Measurements from ENCODE around the gene PCNP. TPM values are rescaled to one million over a fixed set of nuclear protein-coding genes. Genes with fewer than 3 reads are reported as not detected.
"Not testable (repeated sequence)": the region's sequence is repeated elsewhere in the genome, so short reads cannot be mapped to it uniquely, and the experiment has no call there.

The PCNP gene
- total RNA-seq, 1 donor from 2014 or later = 117 TPM

DNA sequence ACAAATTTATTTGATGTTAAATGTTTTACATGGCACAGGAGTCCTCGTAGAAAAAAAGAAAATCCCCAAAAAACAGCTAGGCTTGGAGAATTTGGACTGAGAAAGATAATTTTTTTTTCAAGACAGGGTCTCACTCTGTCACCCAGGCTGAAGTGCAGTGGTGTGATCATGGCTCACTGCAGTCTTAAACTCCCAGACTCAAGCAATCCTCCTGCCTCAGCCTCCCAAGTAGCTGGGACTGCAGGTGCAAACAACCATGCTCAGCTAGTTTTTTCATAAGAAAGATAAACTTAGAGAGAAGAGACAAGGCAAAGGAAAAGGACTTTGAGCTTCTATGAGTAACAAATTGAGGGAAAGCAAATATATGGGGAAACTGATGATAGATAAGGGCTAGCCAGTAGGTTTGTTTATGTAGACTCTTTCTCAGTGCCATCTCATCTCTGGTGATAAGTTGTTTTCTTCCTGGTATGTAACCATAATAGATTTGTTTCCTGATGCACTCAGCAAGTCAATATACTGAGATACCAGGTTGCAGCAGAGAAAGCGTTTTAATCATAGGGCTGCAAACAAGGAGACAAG lies 25.4 kb upstream of the PCNP start:
- no peaks in the 10 kb centered on the region for H3K4me1 Mint-ChIP-seq (ENCODE audit: unreplicated experiment)
- H3K36me3 Mint-ChIP-seq (ENCODE audit: low read depth, unreplicated experiment) = peaks cover 12% of the 10 kb centered on the region
- H3K4me3 Mint-ChIP-seq (ENCODE audit: unreplicated experiment) = no peak overlapping the region

DNA sequence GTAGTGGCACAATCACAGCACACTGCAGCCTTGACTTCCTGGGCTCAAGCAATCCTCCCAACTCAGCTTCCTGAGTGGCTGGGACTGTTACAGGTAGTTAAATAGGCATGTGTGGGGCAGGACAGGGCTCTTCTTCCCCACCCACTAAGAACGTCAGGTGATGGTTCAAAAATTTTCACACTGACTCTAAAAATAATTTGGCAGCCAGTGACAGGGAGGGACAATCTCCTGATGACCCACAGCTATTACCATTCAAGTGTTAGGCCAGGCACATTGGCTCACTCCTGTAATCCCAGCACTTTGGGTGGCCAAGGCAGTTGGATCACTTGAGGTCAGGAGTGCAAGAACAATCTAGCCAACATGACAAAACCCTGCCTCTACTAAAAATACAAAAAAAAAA lies 24.5 kb upstream of the PCNP start:
- peaks cover 12% of the 10 kb centered on the region for H3K36me3 Mint-ChIP-seq (ENCODE audit: low read depth, unreplicated experiment)
- no peak overlapping the region for H3K27ac Mint-ChIP-seq (ENCODE audit: unreplicated experiment)
- H3K27me3 Mint-ChIP-seq (ENCODE audit: unreplicated experiment) = peaks cover 1% of the 10 kb centered on the region
- DNase-seq (ENCODE audit: low spot score) = no peak
- H3K9me3 Mint-ChIP-seq (ENCODE audit: unreplicated experiment) = peaks cover 9% of the 10 kb centered on the region
- TF ChIP-seq, protein P1, sequence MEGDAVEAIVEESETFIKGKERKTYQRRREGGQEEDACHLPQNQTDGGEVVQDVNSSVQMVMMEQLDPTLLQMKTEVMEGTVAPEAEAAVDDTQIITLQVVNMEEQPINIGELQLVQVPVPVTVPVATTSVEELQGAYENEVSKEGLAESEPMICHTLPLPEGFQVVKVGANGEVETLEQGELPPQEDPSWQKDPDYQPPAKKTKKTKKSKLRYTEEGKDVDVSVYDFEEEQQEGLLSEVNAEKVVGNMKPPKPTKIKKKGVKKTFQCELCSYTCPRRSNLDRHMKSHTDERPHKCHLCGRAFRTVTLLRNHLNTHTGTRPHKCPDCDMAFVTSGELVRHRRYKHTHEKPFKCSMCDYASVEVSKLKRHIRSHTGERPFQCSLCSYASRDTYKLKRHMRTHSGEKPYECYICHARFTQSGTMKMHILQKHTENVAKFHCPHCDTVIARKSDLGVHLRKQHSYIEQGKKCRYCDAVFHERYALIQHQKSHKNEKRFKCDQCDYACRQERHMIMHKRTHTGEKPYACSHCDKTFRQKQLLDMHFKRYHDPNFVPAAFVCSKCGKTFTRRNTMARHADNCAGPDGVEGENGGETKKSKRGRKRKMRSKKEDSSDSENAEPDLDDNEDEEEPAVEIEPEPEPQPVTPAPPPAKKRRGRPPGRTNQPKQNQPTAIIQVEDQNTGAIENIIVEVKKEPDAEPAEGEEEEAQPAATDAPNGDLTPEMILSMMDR (IDR thresholded peaks at IDR 0.05; ENCODE audit: unreplicated experiment) = no peak
- H3K4me3 Mint-ChIP-seq (ENCODE audit: unreplicated experiment) = no peak overlapping the region
- no peaks in the 10 kb centered on the region for H3K4me1 Mint-ChIP-seq (ENCODE audit: unreplicated experiment)

More for the DNA sequence above, 25.4 kb upstream of the PCNP start:
- Mint-ChIP-seq H3K9me3 (ENCODE audit: unreplicated experiment) (peaks cover 9% of the 10 kb centered on the region), H3K27ac (ENCODE audit: unreplicated experiment) (no peak overlapping the region), H3K27me3 (ENCODE audit: unreplicated experiment) (peaks cover 1% of the 10 kb centered on the region)
- no peak for DNase-seq (ENCODE audit: low spot score)
- TF ChIP-seq, protein P1 (IDR thresholded peaks at IDR 0.05; ENCODE audit: unreplicated experiment) = no peak

DNA sequence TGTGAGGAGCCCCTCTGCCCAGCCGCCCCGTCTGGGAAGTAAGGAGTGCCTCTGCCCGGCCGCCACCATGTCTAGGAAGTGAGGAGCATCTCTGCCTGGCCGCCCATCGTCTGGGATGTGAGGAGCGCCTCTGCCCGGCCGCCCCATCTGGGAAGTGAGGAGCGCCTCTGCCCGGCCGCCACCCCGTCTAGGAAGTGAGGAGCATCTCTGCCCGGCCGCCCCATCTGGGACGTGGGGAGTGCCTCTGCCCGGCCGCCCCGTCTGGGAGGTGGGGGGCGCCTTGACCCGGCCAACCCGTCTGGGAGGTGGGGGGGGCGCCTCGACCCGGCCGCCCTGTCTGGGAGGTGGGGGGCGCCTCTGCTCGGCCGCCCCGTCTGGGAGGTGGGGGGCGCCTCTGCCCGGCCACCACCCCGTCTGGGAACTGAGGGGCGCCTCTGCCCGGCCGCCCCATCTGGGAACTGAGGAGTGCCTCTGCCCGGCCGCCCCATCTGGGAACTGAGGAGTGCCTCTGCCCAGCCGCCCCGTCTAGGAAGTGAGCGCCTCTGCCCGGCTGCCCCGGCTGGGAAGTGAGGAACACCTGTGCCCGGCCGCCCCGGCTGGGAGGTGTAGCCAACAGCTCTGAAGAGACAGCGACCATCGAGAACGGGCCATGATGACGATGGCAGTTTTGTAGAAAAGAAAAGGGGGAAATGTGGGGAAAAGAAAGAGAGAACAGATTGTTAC lies 22.5 kb upstream of the PCNP start:
- H3K27ac Mint-ChIP-seq (ENCODE audit: unreplicated experiment); H3K9me3 Mint-ChIP-seq (ENCODE audit: unreplicated experiment); DNase-seq (ENCODE audit: low spot score); H3K27me3 Mint-ChIP-seq (ENCODE audit: unreplicated experiment); H3K4me1 Mint-ChIP-seq (ENCODE audit: unreplicated experiment); H3K4me3 Mint-ChIP-seq (ENCODE audit: unreplicated experiment): not testable (repeated sequence)
- H3K36me3 Mint-ChIP-seq (ENCODE audit: low read depth, unreplicated experiment) = peaks cover 12% of the 10 kb centered on the region

DNA sequence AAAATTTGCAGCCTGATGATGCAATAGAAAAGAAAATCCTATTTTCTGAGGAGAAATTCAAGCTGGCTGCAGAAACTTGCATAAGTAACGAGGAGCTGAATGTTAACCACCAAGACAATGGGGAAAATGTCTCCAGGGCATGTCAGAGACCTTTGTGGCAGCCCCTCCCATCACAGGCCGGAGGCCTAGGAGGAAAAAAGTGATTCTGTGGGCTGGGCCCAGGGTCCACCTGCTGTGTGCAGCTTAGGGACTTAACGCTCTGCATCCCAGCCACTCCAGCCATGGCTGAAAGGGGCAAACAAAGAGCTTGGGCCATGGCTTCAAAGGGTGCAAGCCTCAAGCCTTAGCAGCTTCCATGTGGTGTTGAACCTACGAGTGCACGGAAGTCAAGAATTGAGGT lies 20.6 kb upstream of the PCNP start:
- not testable (repeated sequence) for H3K9me3 Mint-ChIP-seq (ENCODE audit: unreplicated experiment); H3K4me3 Mint-ChIP-seq (ENCODE audit: unreplicated experiment); DNase-seq (ENCODE audit: low spot score); H3K4me1 Mint-ChIP-seq (ENCODE audit: unreplicated experiment); H3K27ac Mint-ChIP-seq (ENCODE audit: unreplicated experiment); H3K27me3 Mint-ChIP-seq (ENCODE audit: unreplicated experiment)
- peaks cover 12% of the 10 kb centered on the region for H3K36me3 Mint-ChIP-seq (ENCODE audit: low read depth, unreplicated experiment)

DNA sequence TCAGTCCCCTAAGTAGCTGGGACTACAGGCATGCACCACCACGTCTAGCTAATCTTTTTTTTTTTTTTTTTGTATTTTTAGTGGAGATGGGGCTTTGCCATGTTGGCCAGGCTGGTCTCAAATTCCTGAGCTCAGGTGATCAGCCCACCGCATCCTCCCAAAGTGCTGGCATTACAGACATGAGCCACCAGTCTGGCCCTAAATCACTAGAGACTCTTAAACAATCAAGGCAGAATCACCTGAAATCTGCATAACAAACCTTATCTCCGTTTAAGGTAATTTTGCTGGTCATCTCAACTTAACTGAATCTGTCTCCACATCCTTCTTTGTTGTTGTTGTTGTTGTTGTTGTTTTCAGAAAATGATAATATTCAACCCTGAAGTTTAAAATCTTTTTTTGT lies 17.9 kb upstream of the PCNP start:
- TF ChIP-seq, protein P1 (IDR thresholded peaks at IDR 0.05; ENCODE audit: unreplicated experiment) = no peak
- Mint-ChIP-seq H3K4me1 (ENCODE audit: unreplicated experiment) (peaks cover 3% of the 10 kb centered on the region), H3K9me3 (ENCODE audit: unreplicated experiment) (peaks cover 6% of the 10 kb centered on the region), H3K27me3 (ENCODE audit: unreplicated experiment) (peaks cover 3% of the 10 kb centered on the region), H3K27ac (ENCODE audit: unreplicated experiment) (no peak overlapping the region), H3K4me3 (ENCODE audit: unreplicated experiment) (no peak overlapping the region), H3K36me3 (ENCODE audit: low read depth, unreplicated experiment) (peaks cover 8% of the 10 kb centered on the region)
- DNase-seq (ENCODE audit: low spot score) = no peak

All from endothelial cell (in vitro differentiated cells).